NB4 (cell line): ENCODE measurements around the gene GALNT2.
A peak's percentile ranks its signal among the peaks of the same experiment; 100 is the strongest.

Source experiments
- DNase-seq: peaks from one replicate; pipeline ENCODE4 v3.0.0; 2010; ENCODE audit warnings: low read depth
- H3K4me3 ChIP-seq: one replicate; pipeline ENCODE4 v1.5.1; 2011; ENCODE audit warnings: mild to moderate bottlenecking, low read depth, low read length, moderate library complexity
- CTCF ChIP-seq: IDR thresholded peaks from one replicate; pipeline ENCODE4 v1.5.1; 2012; ENCODE audit warnings: low read depth, low read length
- MAX ChIP-seq: IDR thresholded peaks from 2 replicates; pipeline ENCODE4 v1.6.1; 2011; ENCODE audit warnings: low read depth, low read length
- MYC ChIP-seq: IDR thresholded peaks from 2 replicates; pipeline ENCODE4 v1.6.1; 2011; ENCODE audit warnings: low read depth, low read length
- POLR2A ChIP-seq: IDR thresholded peaks from 2 replicates; pipeline ENCODE4 v1.6.1; 2011; ENCODE audit warnings: mild to moderate bottlenecking; ENCODE audit not compliant: insufficient read length; ENCODE audit errors: extremely low read depth

The GALNT2 gene

GRCh38 chr1:230285351-230285750 is 218.3 kb downstream of the GALNT2 start:
- TF ChIP-seq CTCF (no peak), MYC (no peak), POLR2A (no peak), MAX (no peak)
- H3K4me3 ChIP-seq, result no peak overlapping the region
- no peak for DNase-seq

- no peak overlapping the region for H3K4me3 ChIP-seq
- no peak for TF ChIP-seq CTCF
- DNase-seq, result no peak
Observed at GRCh38 chr1:230286166-230286889, 219.3 kb downstream of the GALNT2 start.

- TF ChIP-seq MYC (no peak), POLR2A (no peak), MAX (no peak)
Observed at GRCh38 chr1:230286890-230287269, 219.8 kb downstream of the GALNT2 start.

GRCh38 chr1:230287674-230288315 is 220.8 kb downstream of the GALNT2 start:
- DNase-seq, result no peak
- no peak for TF ChIP-seq POLR2A
- TF ChIP-seq MAX, result no peak
- TF ChIP-seq MYC, result no peak
- no peak for TF ChIP-seq CTCF
- no peak overlapping the region for H3K4me3 ChIP-seq

More at GRCh38 chr1:230286890-230287269, 219.8 kb downstream of the GALNT2 start:
- H3K4me3 ChIP-seq, result no peak overlapping the region
- DNase-seq, result no peak

GRCh38 chr1:230288641-230289349 is 221.8 kb downstream of the GALNT2 start:
- TF ChIP-seq POLR2A (no peak), CTCF (no peak), MAX (no peak), MYC (no peak)
- DNase-seq, result no peak

GRCh38 chr1:230289350-230289644 is 222.3 kb downstream of the GALNT2 start:
- DNase-seq, result peak; percentile 34
- no peak overlapping the region for H3K4me3 ChIP-seq
- TF ChIP-seq CTCF (no peak), MYC (no peak), MAX (no peak), POLR2A (no peak)

More at GRCh38 chr1:230288641-230289349, 221.8 kb downstream of the GALNT2 start:
- no peak overlapping the region for H3K4me3 ChIP-seq
